HFFc6 (cell line): ENCODE results near the gene ACRBP. TPM values are rescaled to one million over a fixed set of nuclear protein-coding genes. Genes with fewer than 3 reads are reported as not detected.
A peak's percentile ranks its signal among the peaks of the same experiment; 100 is the strongest.
"Not testable (repeated sequence)": the region's sequence is repeated elsewhere in the genome, so short reads cannot be mapped to it uniquely, and the experiment has no call there.

Experiments
- DNase-seq: peaks from one replicate; pipeline ENCODE4 v3.0.0-alpha.2; 2018
- H3K27ac Mint-ChIP-seq: 2 replicates; pipeline ENCODE4 v1.8.0; 2020; ENCODE audit warnings: mild to moderate bottlenecking, mixed read lengths
- H3K27me3 Mint-ChIP-seq: 2 replicates; pipeline ENCODE4 v1.8.0; 2021; ENCODE audit warnings: mild to moderate bottlenecking, moderate library complexity, mixed read lengths; ENCODE audit not compliant: insufficient read depth
- H3K36me3 Mint-ChIP-seq: 2 replicates; pipeline ENCODE4 v1.8.0; 2021; ENCODE audit warnings: low read depth, mixed read lengths
- H3K4me1 Mint-ChIP-seq: 2 replicates; pipeline ENCODE4 v1.8.0; 2020; ENCODE audit warnings: low read depth, mixed read lengths
- H3K4me3 Mint-ChIP-seq: 2 replicates; pipeline ENCODE4 v1.8.0; 2020; ENCODE audit warnings: mild to moderate bottlenecking, moderate library complexity, mixed read lengths
- H3K9me3 Mint-ChIP-seq: 2 replicates; pipeline ENCODE4 v1.8.0; 2020; ENCODE audit warnings: mild to moderate bottlenecking, mixed read lengths
- total RNA-seq, 6 experiments: library from RNA; stranded (reverse); fragmentation: NEBNext Ultra II Directional; extraction: Animal tissue kit (Norgen Biotek cat#: 25700); gene quantifications; 2 replicates in 1 of 6; 3 replicates in 5 of 6; pipeline ENCODE4 v1.2.3, GENCODE V29; 2021
- TF ChIP-seq, protein P1 (sequence below): fragments of 200-600 bp; sonication (generic); IDR thresholded peaks from 2 replicates; pipeline ENCODE4 v1.5.0; 2021; ENCODE audit warnings: antibody characterized with exemption, mild to moderate bottlenecking

The ACRBP gene
- total RNA-seq, 6 experiments from 2014 or later, result not detected

GRCh38 chr12:6604259-6605029, 42.8 kb downstream of the ACRBP start:
- Mint-ChIP-seq H3K27me3 (no peaks in the 10 kb centered on the region; the same call in 1 of the 2 replicates), H3K9me3 (no peaks in the 10 kb centered on the region), H3K4me1 (peaks cover 39% of the 10 kb centered on the region), H3K27ac (peak overlapping the region; percentile 70), H3K36me3 (peaks cover 43% of the 10 kb centered on the region), H3K4me3 (no peak overlapping the region; the same call in 1 of the 2 replicates)
- TF ChIP-seq, protein P1, sequence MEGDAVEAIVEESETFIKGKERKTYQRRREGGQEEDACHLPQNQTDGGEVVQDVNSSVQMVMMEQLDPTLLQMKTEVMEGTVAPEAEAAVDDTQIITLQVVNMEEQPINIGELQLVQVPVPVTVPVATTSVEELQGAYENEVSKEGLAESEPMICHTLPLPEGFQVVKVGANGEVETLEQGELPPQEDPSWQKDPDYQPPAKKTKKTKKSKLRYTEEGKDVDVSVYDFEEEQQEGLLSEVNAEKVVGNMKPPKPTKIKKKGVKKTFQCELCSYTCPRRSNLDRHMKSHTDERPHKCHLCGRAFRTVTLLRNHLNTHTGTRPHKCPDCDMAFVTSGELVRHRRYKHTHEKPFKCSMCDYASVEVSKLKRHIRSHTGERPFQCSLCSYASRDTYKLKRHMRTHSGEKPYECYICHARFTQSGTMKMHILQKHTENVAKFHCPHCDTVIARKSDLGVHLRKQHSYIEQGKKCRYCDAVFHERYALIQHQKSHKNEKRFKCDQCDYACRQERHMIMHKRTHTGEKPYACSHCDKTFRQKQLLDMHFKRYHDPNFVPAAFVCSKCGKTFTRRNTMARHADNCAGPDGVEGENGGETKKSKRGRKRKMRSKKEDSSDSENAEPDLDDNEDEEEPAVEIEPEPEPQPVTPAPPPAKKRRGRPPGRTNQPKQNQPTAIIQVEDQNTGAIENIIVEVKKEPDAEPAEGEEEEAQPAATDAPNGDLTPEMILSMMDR, result no peak
- no peak for DNase-seq

GRCh38 chr12:6603095-6603567, 44.1 kb downstream of the ACRBP start:
- Mint-ChIP-seq H3K9me3 (no peaks in the 10 kb centered on the region), H3K4me3 (peak overlapping the region; percentile 59; the same call in 1 of the 2 replicates), H3K27ac (peak overlapping the region; percentile 29), H3K27me3 (no peaks in the 10 kb centered on the region), H3K36me3 (peaks cover 45% of the 10 kb centered on the region), H3K4me1 (peaks cover 39% of the 10 kb centered on the region)
- DNase-seq, result no peak
- TF ChIP-seq, protein P1, result no peak

DNA sequence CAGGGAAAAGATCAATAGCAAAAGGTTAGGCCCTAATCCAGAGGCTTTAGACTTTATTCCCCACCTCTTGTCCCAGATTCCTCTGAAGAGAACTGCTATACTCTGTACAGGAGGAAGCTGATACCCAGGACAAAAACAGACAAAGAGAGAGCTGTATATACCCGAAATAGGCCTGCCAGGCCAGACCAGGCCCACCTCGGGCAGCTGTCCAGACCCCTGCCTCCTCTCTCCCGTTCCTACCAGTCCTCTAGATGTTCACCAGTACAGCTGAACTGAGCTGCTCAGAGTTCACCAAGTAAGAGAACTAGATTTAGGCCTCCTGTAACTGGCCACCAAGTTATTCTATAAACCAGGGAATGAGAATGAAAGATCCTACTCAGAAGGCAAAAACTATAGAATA, 44.7 kb downstream of the ACRBP start:
- peaks cover 39% of the 10 kb centered on the region for H3K4me1 Mint-ChIP-seq
- H3K27ac Mint-ChIP-seq, result peak overlapping the region; percentile 2
- no peak for DNase-seq
- TF ChIP-seq, protein P1, result no peak
- no peaks in the 10 kb centered on the region for H3K9me3 Mint-ChIP-seq
- no peak overlapping the region for H3K4me3 Mint-ChIP-seq
- H3K27me3 Mint-ChIP-seq, result no peaks in the 10 kb centered on the region
- H3K36me3 Mint-ChIP-seq, result peaks cover 50% of the 10 kb centered on the region

GRCh38 chr12:6595673-6596072, 51.6 kb downstream of the ACRBP start:
- not testable (repeated sequence) for H3K27me3 Mint-ChIP-seq, H3K4me3 Mint-ChIP-seq, H3K4me1 Mint-ChIP-seq, DNase-seq, H3K27ac Mint-ChIP-seq, H3K9me3 Mint-ChIP-seq
- peaks cover 66% of the 10 kb centered on the region for H3K36me3 Mint-ChIP-seq

GRCh38 chr12:6592087-6592486, 55.1 kb downstream of the ACRBP start:
- no peak overlapping the region for H3K27ac Mint-ChIP-seq
- DNase-seq, result no peak
- no peak overlapping the region for H3K4me3 Mint-ChIP-seq
- H3K36me3 Mint-ChIP-seq, result peaks cover 58% of the 10 kb centered on the region
- H3K4me1 Mint-ChIP-seq, result peaks cover 9% of the 10 kb centered on the region
- H3K27me3 Mint-ChIP-seq, result no peaks in the 10 kb centered on the region; the same call in 1 of the 2 replicates
- TF ChIP-seq, protein P1, result no peak
- no peaks in the 10 kb centered on the region for H3K9me3 Mint-ChIP-seq

Other genes with a start within 250 kb of the ACRBP start
- gene CD27, start 202.5 kb downstream of the ACRBP start, total RNA-seq, result under 1 TPM in 2 of 6 experiments, not detected in 4; 0.19 to 0.28 TPM
- gene TAPBPL, start 195.4 kb downstream of the ACRBP start, total RNA-seq, result 1 to 10 TPM; 4.3 to 8.2 (median 6.5) TPM
- gene VAMP1, start 176.8 kb downstream of the ACRBP start, total RNA-seq, result 10 to 100 TPM in 5 of 6 experiments, 1 to 10 TPM in 1; 8.6 to 13.0 (median 10.8) TPM
- gene MRPL51, start 154.2 kb downstream of the ACRBP start, total RNA-seq, result 100 to 1,000 TPM; 227 to 290 (median 257) TPM
- 10 to 100 TPM; 42.2 to 75.9 (median 65.4) TPM for gene NCAPD2, start 153.3 kb downstream of the ACRBP start, total RNA-seq
- 1,000 to 10,000 TPM; 6,263 to 7,539 (median 6,900) TPM for gene GAPDH, start 112.9 kb downstream of the ACRBP start, total RNA-seq
- gene IFFO1, start 91.4 kb downstream of the ACRBP start, total RNA-seq, result 10 to 100 TPM; 25.9 to 35.6 (median 29.2) TPM
- gene NOP2, start 79.1 kb downstream of the ACRBP start, total RNA-seq, result 10 to 100 TPM; 39.5 to 60.5 (median 42.6) TPM
- gene CHD4, start 40.1 kb downstream of the ACRBP start, total RNA-seq, result 100 to 1,000 TPM; 167 to 193 (median 183) TPM
- not detected for gene LPAR5, start 11.5 kb downstream of the ACRBP start, total RNA-seq
- gene ING4, start 15.7 kb upstream of the ACRBP start, total RNA-seq, result 10 to 100 TPM; 19.7 to 26.8 (median 21.7) TPM
- 10 to 100 TPM; 32.8 to 43.9 (median 41.1) TPM for gene ZNF384, start 41.9 kb upstream of the ACRBP start, total RNA-seq
- gene PIANP, start 53.4 kb upstream of the ACRBP start, total RNA-seq, result 1 to 10 TPM; 2.6 to 4.6 (median 3.8) TPM
- gene COPS7A, start 76.6 kb upstream of the ACRBP start, total RNA-seq, result 100 to 1,000 TPM; 103 to 122 (median 108) TPM
- 100 to 1,000 TPM; 273 to 329 (median 298) TPM for gene MLF2, start 105.7 kb upstream of the ACRBP start, total RNA-seq
- 100 to 1,000 TPM; 423 to 607 (median 561) TPM for gene PTMS, start 118.9 kb upstream of the ACRBP start, total RNA-seq
- gene LAG3, start 125.1 kb upstream of the ACRBP start, total RNA-seq, result under 1 TPM; 0.15 to 0.64 (median 0.50) TPM
- gene CD4, start 142.1 kb upstream of the ACRBP start, total RNA-seq, result under 1 TPM in 3 of 6 experiments, not detected in 3; 0.11 to 0.25 (median 0.11) TPM
- 1 to 10 TPM in 5 of 6 experiments, under 1 TPM in 1; 0.78 to 3.1 (median 2.6) TPM for gene GPR162, start 174.4 kb upstream of the ACRBP start, total RNA-seq
- gene P3H3, start 181.0 kb upstream of the ACRBP start, total RNA-seq, result 100 to 1,000 TPM in 4 of 6 experiments, 10 to 100 TPM in 2; 94.0 to 109 (median 103) TPM
- gene GNB3, start 193.5 kb upstream of the ACRBP start, total RNA-seq, result 1 to 10 TPM; 4.3 to 7.2 (median 6.3) TPM
- 10 to 100 TPM; 24.0 to 62.5 (median 56.3) TPM for gene CDCA3, start 203.9 kb upstream of the ACRBP start, total RNA-seq
- gene USP5, start 204.7 kb upstream of the ACRBP start, total RNA-seq, result 100 to 1,000 TPM; 149 to 211 (median 182) TPM
- gene TPI1, start 220.1 kb upstream of the ACRBP start, total RNA-seq, result 100 to 1,000 TPM; 853 to 931 (median 870) TPM
- 10 to 100 TPM; 12.1 to 13.9 (median 13.0) TPM for gene SPSB2, start 225.9 kb upstream of the ACRBP start, total RNA-seq